ENCODE data around the gene VPS72.

Gene VPS72

DNA sequence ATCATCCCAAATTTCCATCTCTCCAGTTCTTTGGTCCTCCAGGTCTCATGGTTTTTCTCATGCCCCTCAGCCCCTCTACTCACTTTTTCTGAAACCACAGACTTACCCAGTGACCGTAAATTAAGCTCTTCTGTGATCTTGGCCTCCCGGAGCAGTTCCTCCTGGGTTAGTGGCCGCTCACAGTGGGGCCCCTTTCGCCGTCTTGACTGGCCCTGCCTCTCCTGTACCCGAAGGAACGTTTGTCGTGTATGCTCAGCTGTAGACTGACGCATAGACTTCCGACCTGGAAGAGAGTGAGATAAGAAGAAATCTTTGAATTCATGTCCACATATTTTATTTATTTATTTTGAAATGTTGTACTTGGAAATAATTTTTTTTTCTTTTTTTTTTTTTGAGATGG lies 5.8 kb downstream of the VPS72 start:
- DNase-seq, result no peak

DNA sequence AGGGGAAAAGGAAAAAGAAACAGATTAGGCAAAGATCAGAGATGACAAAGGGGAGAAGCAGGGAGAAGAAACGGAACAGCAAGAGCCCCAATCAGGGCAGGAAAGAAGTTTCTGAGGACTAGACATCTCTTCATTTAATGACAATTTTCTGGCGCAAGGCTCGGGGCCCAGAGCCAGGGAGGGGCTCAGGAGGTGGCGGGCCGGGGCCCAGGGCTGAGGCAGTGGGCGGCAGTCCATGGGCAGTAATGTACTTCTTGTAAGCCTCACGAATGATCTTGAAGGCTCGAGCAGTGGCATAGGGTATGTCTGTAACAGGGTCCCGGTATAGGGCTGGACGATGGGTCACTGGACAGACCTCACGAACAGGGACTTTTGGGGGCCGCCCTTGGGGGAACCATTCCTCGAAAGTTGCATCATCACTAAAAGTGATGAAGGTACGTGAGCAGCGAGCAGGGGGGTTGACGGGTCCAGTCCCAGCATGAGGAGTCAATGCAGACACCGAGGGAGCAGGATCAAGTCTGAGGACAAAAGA lies 13.4 kb downstream of the VPS72 start:
- DNase-seq, result no peak

DNA sequence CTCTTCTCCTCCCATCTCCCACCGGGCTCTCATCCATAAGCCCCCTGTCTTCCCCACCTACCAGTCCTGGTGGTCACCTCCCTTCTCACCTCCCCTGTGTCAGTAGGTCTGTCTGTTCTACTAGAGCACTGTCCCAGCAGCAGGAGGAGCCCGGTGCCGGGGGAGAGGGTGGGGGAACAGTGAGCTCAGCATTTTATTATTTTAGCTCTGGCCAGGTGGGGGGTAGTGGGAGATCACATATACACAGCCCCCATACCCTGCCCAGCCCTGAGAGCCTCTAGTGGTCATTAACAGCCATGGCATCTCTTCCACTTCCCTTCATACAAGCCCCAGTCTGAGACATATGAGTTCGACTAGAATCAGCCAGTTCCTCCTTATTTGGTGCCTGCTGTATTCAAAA lies 14.1 kb downstream of the VPS72 start, which contains the start of gene TMOD4:
Gene TMOD4, minus strand, starts transcription at position 119 of the 400 bp plus-strand sequence. CDS start 1,106 bp downstream, outside the sequence.
- no peak for DNase-seq

DNA sequence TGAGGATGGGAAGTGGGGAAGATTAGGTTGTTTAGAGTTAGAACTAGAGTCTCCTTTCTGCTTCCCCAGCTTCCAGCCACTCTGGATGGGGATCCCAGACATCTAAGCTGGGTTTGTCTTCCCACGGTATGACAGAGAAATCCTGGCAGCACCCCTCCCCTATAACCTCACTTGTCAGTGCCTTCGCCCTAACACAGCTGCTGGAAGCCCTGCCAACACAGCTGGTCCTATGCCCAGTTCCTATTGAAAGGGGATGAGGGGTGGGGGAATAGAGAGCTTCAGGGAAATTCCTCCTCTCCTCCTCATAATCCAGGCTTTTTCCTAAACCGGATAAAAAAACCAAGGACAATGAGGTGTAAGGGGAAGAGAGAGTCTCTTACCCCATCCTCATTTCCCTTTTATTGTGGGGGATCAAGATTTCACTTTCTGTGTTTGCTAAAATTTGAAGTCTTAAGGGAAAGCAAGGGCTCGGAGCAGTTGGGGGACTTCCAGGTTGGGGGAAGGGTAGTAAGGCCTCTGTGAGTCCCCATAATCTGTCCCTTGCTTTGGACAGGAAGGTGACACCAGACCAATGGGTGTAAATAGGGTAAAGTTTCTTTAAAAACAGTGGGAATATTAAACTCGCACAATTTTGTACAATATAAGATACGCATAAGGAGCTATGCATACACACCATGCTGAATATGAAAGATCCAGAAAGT lies 14.8 kb downstream of the VPS72 start:
- DNase-seq, result no peak

DNA sequence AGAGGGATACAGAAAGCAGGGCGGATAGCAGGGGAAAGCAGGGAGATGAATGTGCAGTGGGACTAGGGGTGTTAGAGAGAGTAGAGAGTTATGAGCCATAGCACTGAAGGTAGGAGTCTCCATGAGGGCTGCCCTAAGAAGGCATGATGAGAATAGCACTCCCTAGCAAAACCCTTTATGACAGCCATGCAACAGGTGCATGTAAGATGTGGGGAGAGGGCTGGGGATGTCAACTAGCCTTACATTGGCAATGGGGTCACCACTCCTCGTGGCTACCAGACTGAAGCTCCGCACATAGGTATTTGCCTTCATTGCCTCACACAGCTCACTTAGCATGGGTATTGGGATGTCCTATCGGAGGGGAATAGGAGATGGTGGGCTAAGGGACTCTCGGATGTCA lies 18.8 kb downstream of the VPS72 start:
- DNase-seq, result no peak

DNA sequence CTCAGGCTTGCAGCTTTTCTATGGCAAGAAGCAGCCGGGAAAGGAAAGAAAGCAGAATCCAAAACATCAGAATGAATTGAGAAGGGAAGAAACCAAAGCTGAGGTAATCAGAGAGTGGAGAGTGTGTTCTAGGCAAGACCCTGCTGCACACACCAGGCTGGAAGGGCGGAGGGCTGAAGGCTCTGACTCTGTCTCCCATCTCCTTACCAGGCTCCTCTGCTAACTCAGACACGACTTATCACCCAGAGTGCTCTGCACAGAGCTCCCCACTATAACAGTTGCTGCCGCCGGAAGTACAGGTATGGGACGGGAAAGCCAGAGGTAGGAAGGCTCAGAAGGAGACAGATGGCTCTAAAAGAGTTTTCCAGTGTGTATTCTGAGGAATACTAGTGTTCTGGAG lies 22.9 kb downstream of the VPS72 start:
- no peak for DNase-seq

DNA sequence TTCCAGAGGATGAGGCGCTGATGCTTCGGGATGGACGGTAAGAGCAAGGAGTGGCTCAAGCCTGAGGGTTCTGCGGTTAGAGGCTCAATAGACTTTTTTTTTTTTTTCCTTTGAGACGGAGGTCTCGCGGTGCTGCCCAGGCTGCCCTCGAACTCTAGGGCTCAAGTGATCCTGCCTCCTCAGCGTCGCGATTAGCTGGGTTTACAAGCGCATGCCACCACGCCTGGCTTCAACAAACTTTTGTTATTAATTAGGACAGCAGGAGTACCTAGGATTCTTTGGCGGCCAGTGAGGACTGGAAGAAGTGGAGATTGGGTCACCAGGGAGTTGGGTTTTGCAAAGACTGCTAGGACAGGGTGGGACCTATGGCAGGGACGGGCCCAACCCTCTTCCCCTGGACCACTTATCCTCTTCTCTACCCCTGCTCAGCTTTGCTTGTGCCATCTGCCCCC lies 23.5 kb downstream of the VPS72 start:
- no peak for DNase-seq

DNA sequence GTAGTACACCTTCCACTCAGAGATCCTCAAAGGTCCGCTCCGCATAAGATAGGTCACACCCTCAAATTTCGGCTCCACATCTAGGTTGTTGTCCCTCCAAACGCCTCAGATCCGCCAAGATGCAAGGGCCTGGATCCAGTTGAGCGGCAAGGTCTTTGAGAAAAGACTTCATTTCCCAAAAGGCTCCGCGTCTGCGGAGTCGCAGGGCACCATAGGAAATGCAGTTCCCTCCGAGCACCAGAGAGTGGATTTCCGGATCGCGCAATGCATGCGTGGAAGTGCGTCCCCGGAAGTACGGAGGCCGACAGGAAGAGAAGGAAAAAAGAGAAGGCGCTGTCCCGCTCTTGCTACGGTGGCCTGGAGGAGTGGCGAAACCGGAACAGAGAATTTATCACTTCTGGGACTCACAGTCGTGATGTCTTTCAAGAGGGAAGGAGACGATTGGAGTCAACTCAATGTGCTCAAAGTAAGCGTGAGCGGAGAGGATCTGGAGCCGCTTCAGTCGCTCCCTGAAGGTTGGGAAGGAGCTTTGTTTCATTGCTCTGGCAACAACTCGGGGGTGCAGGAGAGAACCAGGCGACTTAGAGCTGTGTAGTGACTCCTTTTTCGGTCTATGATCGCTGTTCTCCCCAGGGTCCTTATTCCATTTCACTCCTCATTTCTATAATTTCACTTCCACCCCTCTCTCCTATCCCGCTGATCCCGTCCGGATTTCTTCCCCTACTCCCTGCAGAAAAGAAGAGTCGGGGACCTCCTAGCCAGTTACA lies 24.1 kb downstream of the VPS72 start, which contains the start of the genes LYSMD1 and SCNM1:
Gene LYSMD1, minus strand, starts transcription at position 165 of the 767 bp plus-strand sequence. CDS start 644 bp downstream, outside the sequence.
Gene SCNM1, plus strand, starts transcription at position 407 of the 767 bp plus-strand sequence. Its CDS starts 9 bp downstream, at position 416.
- peak; percentile 94 for DNase-seq

DNA sequence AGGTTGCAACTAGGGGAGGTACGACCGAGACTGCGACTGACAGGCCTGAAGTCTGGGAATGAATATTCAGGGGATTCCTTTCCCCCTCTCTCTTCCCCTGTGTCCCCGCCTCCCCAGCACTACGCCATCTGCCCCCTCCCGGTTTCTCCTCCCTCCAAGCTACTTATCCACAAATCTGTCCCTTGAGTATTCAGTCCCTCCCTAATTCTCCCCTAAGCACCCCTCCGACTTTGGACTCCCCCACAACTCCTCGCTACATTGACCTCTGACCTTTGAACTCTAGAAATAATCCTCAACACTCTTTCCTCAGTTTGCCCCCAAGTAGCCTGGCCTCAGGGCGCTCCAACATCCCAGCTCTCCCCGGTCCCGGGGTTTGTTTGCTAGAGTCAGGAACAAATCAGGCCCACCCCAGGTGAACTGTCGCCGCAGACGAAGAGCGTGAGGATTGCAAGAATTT lies 24.7 kb downstream of the VPS72 start:
- no peak for DNase-seq

DNA sequence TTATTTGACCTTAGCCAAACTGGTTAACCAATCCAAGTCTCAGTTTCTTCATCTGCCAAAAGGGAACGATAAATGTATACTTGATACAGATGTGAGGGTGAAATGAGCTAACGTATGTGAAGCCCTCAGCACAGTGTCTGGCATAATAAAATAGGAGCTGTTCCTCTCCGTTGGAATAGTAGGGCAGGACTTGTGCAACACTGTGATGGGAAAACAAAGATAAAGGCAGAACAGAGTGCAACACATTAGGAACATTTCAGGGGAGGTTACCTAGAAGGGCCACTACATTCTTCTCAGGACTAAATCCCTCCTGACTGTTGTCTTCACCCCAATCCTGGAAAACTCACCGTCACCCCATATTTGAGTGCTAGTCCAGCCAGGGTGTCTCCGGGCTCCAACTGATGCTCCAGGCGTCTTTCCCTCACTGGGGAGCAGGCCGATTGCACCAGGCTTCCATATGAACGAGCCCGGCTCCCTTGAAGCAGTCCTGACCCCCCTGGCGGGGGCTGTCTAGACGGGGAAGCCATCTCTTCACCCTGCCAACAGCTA lies 25.2 kb downstream of the VPS72 start:
- DNase-seq, result no peak

DNA sequence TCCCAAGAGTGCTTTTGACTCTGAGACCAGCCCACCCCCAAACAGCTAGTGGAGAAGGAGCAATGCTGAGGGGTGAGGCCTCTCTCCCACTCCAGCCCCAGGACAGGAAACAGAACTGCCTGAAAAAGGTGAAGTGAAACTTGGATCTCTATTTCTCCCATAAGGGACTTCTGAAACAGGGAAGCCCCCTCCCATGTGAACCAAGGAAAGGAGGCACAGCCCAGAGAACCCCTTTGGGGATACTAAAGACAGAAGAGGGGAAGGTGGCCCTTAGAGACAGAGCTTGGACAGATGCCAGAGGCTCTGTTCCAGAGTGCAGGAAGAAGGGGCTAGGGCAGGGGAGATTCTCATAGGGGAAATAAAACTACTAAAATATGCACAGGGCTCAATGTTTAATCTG lies 30.6 kb downstream of the VPS72 start:
- DNase-seq, result no peak

DNA sequence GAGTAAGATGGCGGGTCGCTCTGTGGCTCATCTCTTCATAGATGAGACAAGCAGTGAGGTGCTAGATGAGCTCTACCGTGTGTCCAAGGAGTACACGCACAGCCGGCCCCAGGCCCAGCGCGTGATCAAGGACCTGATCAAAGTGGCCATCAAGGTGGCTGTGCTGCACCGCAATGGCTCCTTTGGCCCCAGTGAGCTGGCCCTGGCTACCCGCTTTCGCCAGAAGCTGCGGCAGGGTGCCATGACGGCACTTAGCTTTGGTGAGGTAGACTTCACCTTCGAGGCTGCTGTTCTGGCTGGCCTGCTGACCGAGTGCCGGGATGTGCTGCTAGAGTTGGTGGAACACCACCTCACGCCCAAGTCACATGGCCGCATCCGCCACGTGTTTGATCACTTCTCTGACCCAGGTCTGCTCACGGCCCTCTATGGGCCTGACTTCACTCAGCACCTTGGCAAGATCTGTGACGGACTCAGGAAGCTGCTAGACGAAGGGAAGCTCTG lies 31.2 kb downstream of the VPS72 start:
- no peak for DNase-seq

DNA sequence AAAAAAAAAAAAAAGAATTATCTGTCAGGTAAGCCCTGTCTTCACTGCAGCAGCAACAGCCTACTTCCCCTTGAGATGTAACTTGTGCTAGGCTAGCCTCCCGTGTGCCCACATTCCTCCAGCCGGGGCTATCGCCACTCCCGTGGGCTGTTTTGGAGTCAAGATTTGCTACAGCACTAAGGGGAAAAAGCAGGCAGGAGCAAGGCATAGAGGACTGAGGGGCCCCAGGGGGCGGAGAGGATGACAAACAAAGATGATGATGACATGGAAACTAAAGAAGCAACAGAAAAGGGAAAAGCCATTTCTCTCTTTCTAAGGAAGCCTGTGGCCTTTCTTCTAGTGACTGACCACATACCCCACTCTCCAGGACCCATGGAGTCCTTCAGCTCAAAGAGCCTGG lies 31.7 kb downstream of the VPS72 start:
- peak; percentile 29 to 54 for DNase-seq

DNA sequence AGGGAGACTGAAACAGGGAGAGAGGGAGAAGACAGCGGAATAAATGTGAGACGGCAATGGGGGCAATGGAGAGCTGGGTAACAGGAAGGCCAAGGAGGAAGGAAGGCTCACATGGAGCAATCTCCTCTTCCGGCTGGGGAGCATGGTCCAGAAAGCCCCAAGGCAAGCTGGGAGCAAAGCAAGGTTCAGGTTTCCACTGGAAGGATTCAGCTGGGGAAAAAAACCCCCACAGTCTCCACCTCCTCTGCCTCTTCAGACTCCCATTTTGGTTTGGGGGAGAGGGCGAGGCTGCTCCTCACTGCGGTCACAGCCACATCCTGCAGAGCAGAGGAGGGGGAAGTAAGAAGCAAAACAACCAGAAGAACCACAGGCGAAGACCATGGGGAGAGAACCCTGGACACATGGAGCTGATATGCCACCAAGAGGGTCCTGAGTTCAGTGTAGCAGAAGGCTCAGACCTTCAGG lies 32.9 kb downstream of the VPS72 start:
- DNase-seq, result peak; percentile 39 to 40

DNA sequence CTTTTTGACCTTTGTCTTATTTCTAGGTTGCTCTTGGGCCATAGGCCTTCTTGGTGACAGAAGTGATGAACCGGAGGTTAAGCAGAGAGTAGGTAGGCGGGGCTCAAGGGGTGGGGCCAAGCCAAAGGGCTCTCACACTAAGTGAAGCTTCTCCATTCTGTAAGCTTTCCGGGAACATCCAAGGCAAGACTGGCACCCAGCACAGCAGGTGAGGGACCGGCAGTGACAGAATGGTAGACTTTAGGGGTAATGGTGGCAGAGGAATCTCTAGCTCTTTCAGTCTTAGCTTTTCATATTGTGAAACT lies 33.5 kb downstream of the VPS72 start, which contains the start of gene TNFAIP8L2:
Gene TNFAIP8L2, plus strand, starts transcription at position 135 of the 305 bp plus-strand sequence. CDS start 2,049 bp downstream, outside the sequence.
- DNase-seq, result peak; percentile 73

DNA sequence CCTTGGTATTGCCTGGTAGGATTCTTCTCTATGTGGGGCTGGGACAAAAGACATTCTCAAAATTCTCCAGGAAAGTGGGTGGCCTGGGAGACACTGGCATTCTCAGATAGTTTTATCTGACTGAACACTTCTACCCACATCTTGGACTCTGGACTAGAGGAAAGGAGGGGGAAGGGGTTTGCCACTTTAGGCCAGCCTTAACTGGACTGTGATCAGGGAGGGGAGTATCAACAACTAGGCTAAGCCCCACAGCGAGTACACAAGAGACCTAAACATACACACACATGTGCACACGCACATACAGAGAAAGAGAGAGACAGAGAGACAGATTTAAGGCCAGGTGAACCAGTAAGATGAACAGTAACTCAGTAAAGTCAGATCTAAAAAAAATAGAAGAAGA lies 42.3 kb downstream of the VPS72 start:
- DNase-seq, result no peak

DNA sequence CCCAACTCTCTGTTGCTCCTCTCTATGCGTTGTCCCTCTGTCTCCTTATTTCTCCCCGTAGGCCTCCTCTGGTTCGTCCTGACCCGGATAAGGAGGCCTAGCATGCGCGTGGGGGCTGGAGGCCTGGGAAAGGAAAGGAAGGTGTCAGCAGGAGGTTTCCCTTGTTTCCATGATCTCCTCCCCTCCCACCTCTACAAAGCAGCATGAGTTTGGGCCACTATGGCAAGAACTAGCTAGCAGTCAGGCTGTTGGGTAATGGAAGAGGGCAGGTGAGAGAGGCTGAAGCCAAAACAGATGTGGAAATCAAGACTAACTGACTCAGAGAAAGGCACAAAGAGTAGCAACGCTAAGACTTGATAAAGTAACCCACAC lies 42.9 kb downstream of the VPS72 start:
- no peak for DNase-seq

DNA sequence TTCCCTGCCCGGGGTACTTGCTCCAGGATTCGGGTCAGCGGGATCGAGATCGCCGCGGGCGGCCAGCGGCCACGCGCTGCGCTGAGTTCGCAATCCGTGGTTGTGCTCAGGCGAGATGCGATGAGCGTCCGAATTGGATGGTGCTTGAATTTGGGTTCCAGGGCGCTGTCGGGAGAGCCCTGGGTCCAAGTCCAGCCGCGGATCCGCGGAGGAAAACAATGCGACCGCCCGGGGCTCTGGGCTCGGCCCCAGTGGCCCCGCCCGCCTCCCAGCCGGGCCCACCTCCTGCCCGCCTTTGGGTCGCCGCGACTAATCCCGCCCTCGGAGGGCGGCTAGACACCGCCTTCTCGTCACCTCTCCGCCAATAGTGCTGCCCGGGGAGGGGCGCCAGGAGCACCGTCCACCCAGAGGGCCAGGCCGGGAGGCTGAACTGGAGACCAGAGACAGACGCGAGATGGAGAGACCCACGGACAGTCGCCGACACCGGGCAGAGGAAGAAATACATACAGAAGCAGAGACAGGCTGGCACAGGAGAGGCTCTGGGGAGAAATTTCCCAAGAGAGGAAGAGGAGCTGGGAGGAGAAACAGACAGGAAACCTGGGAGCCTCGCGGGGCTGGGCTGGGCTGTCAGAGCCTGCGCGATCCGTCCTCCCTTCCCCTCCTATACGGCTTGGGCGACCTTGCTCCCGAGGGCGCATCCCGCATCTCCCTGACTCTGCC lies 43.4 kb downstream of the VPS72 start, which contains the start of gene SEMA6C:
Gene SEMA6C, minus strand, starts transcription at position 220 of the 720 bp plus-strand sequence. CDS start 4,010 bp downstream, outside the sequence.
- DNase-seq, result peak; percentile 79 to 84

DNA sequence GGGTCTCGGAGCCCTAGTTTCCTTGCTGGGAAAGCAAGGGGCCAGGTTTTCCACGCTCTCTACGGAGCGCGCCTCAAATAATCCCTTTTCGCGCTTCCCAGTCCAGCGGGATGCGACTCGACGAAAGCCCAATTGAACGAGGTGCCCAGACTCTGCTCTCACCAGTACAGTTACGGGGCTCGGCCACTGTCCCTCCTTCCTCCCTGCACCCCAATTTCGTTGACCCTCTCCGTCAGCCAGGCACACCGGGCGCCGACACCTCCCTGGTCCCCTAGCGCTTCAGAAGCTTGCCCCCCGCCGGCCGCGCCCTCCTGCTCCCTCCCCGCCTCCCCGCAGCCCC lies 44.0 kb downstream of the VPS72 start:
- no peak for DNase-seq

DNA sequence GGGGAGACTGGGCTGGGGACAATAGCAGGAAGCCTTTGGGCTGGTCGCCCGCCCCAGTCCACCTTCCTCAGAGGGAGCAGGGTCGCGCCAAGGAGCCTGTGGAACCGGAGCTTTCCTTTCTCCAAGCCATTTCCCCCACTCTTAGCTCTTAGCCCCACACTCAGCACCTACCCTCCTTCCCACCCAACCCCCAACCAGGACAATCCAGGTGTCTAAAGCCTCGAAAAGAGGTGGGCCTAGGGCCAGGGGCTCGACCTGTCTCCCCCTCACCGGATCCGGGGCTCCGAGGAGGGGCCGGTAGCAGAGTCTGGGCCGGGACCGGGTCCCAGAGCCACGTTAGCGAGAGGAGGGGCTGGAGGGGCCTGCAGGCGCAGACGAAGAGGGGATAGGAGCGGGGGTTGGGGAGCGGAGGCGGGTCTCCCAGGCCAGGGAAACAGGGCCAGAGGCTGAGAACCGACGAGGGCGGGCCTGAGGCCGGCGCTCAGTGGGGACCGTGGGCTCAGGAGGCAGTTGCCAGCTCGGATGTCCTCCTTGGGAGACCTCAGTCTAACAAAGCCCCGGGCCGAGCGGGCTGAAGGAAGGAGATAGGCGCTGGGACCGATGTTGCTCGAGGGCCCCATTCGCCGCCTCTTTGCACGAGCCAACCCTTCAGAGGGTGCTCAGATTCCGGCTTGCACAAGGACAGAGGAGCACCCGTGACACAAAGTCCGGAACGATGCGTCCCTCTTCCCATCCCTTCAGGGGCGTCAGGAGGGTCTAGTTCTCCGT lies 44.5 kb downstream of the VPS72 start:
- no peak for DNase-seq

DNA sequence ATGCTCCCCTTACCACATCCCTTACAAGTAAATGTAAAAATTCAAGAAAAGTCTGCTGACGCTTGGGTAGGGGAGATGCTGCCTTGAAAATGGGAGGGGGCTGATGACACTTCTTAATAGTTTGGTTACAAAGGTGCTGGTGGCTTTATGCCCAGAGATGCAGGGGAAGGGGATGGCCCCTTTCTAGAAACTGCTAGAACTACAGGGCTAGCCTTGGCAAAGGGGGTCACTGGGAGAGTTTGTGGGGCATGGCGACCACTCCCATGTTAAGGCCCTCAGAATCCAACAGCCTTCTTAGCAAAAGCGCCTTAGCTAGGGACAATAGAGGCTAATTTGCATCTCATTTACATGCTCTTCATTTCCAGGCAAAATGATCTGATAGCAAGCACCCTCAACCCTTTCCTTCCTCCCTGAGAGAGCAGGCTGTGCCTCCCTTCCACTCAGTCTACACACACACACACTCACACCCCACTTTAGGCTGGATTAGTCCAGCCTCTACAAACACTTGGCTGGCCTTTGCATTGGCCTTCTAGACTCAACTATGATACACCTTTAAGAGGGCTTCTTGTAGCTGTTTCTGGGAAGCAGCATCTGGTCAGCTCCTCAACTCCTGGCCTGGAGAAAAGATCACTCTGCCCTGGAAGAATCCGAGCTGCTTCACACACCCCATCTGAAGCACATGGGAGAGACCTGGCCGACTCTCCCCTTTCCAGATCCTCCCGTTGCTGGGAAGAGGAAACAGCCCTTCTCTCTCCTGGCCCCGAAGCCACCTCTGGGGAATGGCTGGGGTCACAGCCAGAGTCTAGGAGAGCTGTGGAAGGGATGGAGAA lies 45.3 kb downstream of the VPS72 start:
- DNase-seq, result no peak

All from activated CD4-positive, alpha-beta T cell treated with anti-CD3 and anti-CD28 coated beads for 4 hours (primary cell).